Osteocyte (in vitro differentiated cells): Measurements from ENCODE around the gene KRTAP13-2. TPM values are rescaled to one million over a fixed set of nuclear protein-coding genes. Genes with fewer than 3 reads are reported as not detected.
A peak's percentile ranks its signal among the peaks of the same experiment; 100 is the strongest.

Experiments
- DNase-seq: peaks from one replicate; pipeline ENCODE4 v3.0.0; 2021; ENCODE audit warnings: mixed read lengths; ENCODE audit not compliant: unreplicated experiment; ENCODE audit errors: extremely low spot score
- H3K27ac Mint-ChIP-seq: one replicate; pipeline ENCODE4 v1.8.0; 2021; ENCODE audit warnings: mild to moderate bottlenecking, mixed read lengths; ENCODE audit not compliant: unreplicated experiment
- H3K27me3 Mint-ChIP-seq: one replicate; pipeline ENCODE4 v1.8.0; 2021; ENCODE audit warnings: mixed read lengths; ENCODE audit not compliant: unreplicated experiment
- H3K36me3 Mint-ChIP-seq: one replicate; pipeline ENCODE4 v1.8.0; 2021; ENCODE audit warnings: mixed read lengths; ENCODE audit not compliant: unreplicated experiment
- H3K4me1 Mint-ChIP-seq: one replicate; pipeline ENCODE4 v1.8.0; 2021; ENCODE audit warnings: mixed read lengths; ENCODE audit not compliant: unreplicated experiment
- H3K4me3 Mint-ChIP-seq: one replicate; pipeline ENCODE4 v1.8.0; 2021; ENCODE audit warnings: mild to moderate bottlenecking, moderate library complexity, mixed read lengths; ENCODE audit not compliant: unreplicated experiment
- H3K9me3 Mint-ChIP-seq: one replicate; pipeline ENCODE4 v1.8.0; 2021; ENCODE audit warnings: mixed read lengths; ENCODE audit not compliant: unreplicated experiment
- CTCF ChIP-seq: fragments of 200-600 bp; sonication (generic); IDR thresholded peaks from 2 replicates; pipeline ENCODE4 v1.5.0; 2021; ENCODE audit warnings: antibody characterized with exemption, mild to moderate bottlenecking, moderate library complexity
- total RNA-seq: library from RNA; stranded (reverse); gene quantifications from 2 replicates; pipeline ENCODE4 v1.2.1, GENCODE V29; 2021

Gene KRTAP13-2
- total RNA-seq, 1 donor from 2014 or later, result not detected

GRCh38 chr21:30382201-30382600 lies 10.1 kb upstream of the KRTAP13-2 start:
- no peaks in the 10 kb centered on the region for H3K9me3 Mint-ChIP-seq
- H3K27ac Mint-ChIP-seq, result no peak overlapping the region
- no peak for TF ChIP-seq CTCF
- no peak for DNase-seq
- H3K27me3 Mint-ChIP-seq, result peaks cover 17% of the 10 kb centered on the region
- H3K4me1 Mint-ChIP-seq, result no peaks in the 10 kb centered on the region
- H3K36me3 Mint-ChIP-seq, result no peaks in the 10 kb centered on the region
- H3K4me3 Mint-ChIP-seq, result no peak overlapping the region

GRCh38 chr21:30355906-30356305 lies 16.2 kb downstream of the KRTAP13-2 start:
- DNase-seq, result no peak
- Mint-ChIP-seq H3K9me3 (no peaks in the 10 kb centered on the region), H3K36me3 (no peaks in the 10 kb centered on the region), H3K4me1 (no peaks in the 10 kb centered on the region), H3K27ac (no peak overlapping the region), H3K27me3 (peaks cover 23% of the 10 kb centered on the region), H3K4me3 (no peak overlapping the region)
- TF ChIP-seq CTCF, result no peak

DNA sequence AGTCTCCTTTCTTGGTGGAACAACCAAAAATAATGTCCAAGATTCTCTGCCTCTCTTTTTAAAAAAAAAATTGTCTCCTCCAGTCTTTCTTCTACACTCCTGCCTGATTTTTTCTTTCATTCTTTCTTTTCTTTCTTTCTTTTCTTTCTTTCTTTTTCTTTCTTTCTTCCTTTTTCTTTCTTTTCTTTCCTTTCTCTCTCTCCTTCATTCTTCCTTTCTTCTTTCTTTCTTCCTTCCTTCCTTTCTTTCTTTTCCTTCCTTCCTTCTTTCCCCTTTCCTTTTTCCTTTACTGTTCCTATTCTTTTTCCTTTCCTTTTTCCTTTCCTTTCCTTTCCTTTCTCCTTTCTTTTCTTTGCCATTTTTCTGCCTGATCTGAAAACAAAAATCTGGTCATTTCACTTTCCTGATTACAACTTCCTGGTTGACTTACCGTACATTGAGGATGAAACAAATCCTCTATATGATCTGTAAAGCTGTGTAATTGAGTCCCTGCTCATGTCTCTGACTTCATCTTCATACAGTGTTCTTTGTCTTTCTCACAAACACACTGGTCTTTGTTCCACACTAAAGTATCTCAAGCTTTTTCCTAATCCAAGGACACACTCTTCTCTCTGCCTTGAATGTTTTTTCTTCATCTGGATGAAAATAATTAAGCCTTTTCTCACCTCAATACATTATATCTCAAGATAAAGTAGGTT lies 17.6 kb downstream of the KRTAP13-2 start:
- H3K27me3 Mint-ChIP-seq, result peaks cover 17% of the 10 kb centered on the region
- DNase-seq, result no peak
- H3K4me1 Mint-ChIP-seq, result peaks cover 6% of the 10 kb centered on the region
- no peak overlapping the region for H3K27ac Mint-ChIP-seq
- H3K36me3 Mint-ChIP-seq, result no peaks in the 10 kb centered on the region
- no peaks in the 10 kb centered on the region for H3K9me3 Mint-ChIP-seq
- no peak overlapping the region for H3K4me3 Mint-ChIP-seq
- TF ChIP-seq CTCF, result no peak

GRCh38 chr21:30351534-30351933 lies 20.5 kb downstream of the KRTAP13-2 start:
- no peak overlapping the region for H3K4me3 Mint-ChIP-seq
- no peak for DNase-seq
- peaks cover 16% of the 10 kb centered on the region for H3K27me3 Mint-ChIP-seq
- H3K9me3 Mint-ChIP-seq, result no peaks in the 10 kb centered on the region
- H3K4me1 Mint-ChIP-seq, result peaks cover 11% of the 10 kb centered on the region
- H3K27ac Mint-ChIP-seq, result no peak overlapping the region
- no peak for TF ChIP-seq CTCF
- H3K36me3 Mint-ChIP-seq, result no peaks in the 10 kb centered on the region

GRCh38 chr21:30349572-30349971 lies 22.5 kb downstream of the KRTAP13-2 start:
- Mint-ChIP-seq H3K4me1 (peaks cover 11% of the 10 kb centered on the region), H3K27ac (peak overlapping the region; percentile 1), H3K27me3 (peaks cover 3% of the 10 kb centered on the region), H3K9me3 (peaks cover 5% of the 10 kb centered on the region), H3K4me3 (no peak overlapping the region), H3K36me3 (no peaks in the 10 kb centered on the region)
- no peak for DNase-seq
- no peak for TF ChIP-seq CTCF
